Omental fat pad (tissue), 4 donors: Measurements from ENCODE around the gene FSCN2. TPM values are rescaled to one million over a fixed set of nuclear protein-coding genes. Genes with fewer than 3 reads are reported as not detected.
A peak's percentile ranks its signal among the peaks of the same experiment; 100 is the strongest.

Experiments used
- ATAC-seq: fragments of 150-250 bp; one replicate; pipeline ENCODE4 v1.9.1; 2016; ENCODE audit warnings: mild to moderate bottlenecking, moderate library complexity; ENCODE audit not compliant: low FRiP score
- DNase-seq: peaks from one replicate; pipeline ENCODE4 v3.0.0-alpha.2; 2019; ENCODE audit warnings: low spot score
- CTCF ChIP-seq, 3 donors: fragments of 450-650 bp; IDR thresholded peaks; one replicate each; pipeline ENCODE4 v1.5.1; 2016 to 2017; ENCODE audit warnings: antibody characterized with exemption in 3 of 3, mild to moderate bottlenecking in 3 of 3, moderate library complexity in 2 of 3
- total RNA-seq, 4 donors: library from RNA; depleted of rRNA; stranded (reverse); fragments of >200 nt; gene quantifications; one replicate each; pipeline ENCODE4 v1.1.0, GENCODE V29; 2016

Gene FSCN2
- total RNA-seq, 4 donors from 2014 or later = 0.31 to 0.95 (median 0.36) TPM; not detected in 1

GRCh38 chr17:81510785-81511553 lies 17.2 kb upstream of the FSCN2 start:
- TF ChIP-seq CTCF (IDR thresholded peaks at IDR 0.05) = no peak
- no peak for DNase-seq
- no peak for ATAC-seq

- ATAC-seq (no peak), DNase-seq (no peak)
- TF ChIP-seq CTCF (IDR thresholded peaks at IDR 0.05) = no peak
These were observed 16.7 kb upstream of the FSCN2 start for GRCh38 chr17:81511554-81511803.

- peak; percentile 1 for ATAC-seq
- no peak for DNase-seq
- TF ChIP-seq CTCF (IDR thresholded peaks at IDR 0.05) = no peak
These were observed 16.2 kb upstream of the FSCN2 start for GRCh38 chr17:81511804-81512561.

- DNase-seq (peak; percentile 55), ATAC-seq (peak; percentile 78)
- no peak for TF ChIP-seq CTCF (IDR thresholded peaks at IDR 0.05)
These were observed 15.4 kb upstream of the FSCN2 start, which contains the start of gene ACTG1 for GRCh38 chr17:81512562-81513371. Gene ACTG1, minus strand, starts transcription at chr17:81512799. Its CDS starts 445 bp downstream, at chr17:81512354.

GRCh38 chr17:81513372-81513752 lies 14.8 kb upstream of the FSCN2 start:
- ATAC-seq (peak; percentile 8), DNase-seq (no peak)
- no peak for TF ChIP-seq CTCF (IDR thresholded peaks at IDR 0.05)

GRCh38 chr17:81513753-81514488 lies 14.3 kb upstream of the FSCN2 start:
- peak; percentile 0 for ATAC-seq
- no peak for TF ChIP-seq CTCF (IDR thresholded peaks at IDR 0.05)
- DNase-seq = no peak
